ENCODE data around the gene C10orf53. TPM values are rescaled to one million over a fixed set of nuclear protein-coding genes. Genes with fewer than 3 reads are reported as not detected.

Gene C10orf53
- total RNA-seq, 1 donor from 2014 or later: not detected

DNA sequence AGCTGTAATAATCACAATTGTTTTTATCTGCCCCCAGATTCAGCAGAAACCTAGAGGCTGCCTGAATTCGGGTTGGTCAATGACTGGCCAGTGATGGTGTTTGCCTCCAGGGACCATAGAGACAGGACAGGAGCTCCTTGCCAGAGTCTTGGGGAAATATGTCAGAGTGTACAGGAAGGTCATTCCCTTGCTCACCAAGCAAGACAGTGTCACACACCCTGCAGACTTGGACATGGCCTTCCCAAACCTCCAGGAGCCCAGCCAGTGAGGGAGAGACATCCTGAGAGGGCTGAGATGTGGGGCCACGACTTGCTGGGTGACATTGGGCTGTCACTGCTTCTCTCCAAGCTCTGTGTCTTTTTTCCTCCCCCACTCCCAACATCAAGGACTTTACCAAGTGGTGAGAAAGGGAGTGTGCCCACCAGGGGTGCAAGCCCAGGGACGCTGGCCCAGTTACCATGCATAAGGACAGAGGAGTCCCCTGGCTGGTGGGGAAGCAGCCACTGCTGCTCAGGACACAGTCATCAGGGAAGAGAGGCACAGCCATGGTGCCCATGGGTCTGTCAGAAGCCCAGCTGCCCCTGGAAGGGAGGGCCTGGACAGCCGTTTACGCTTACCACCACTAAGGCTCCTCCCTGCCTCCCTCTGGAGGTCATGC lies 25.3 kb upstream of the C10orf53 start:
- intact Hi-C loops (cut with DNase I): no loop called here
- H3K27me3 ChIP-seq (ENCODE audit: low read depth): peaks cover 7% of the 10 kb centered on the region
- H3K27ac ChIP-seq: no peak overlapping the region
- no peak for ATAC-seq
- no peaks in the 10 kb centered on the region for H3K36me3 ChIP-seq
- H3K4me1 ChIP-seq: no peaks in the 10 kb centered on the region
- TF ChIP-seq, protein P1, sequence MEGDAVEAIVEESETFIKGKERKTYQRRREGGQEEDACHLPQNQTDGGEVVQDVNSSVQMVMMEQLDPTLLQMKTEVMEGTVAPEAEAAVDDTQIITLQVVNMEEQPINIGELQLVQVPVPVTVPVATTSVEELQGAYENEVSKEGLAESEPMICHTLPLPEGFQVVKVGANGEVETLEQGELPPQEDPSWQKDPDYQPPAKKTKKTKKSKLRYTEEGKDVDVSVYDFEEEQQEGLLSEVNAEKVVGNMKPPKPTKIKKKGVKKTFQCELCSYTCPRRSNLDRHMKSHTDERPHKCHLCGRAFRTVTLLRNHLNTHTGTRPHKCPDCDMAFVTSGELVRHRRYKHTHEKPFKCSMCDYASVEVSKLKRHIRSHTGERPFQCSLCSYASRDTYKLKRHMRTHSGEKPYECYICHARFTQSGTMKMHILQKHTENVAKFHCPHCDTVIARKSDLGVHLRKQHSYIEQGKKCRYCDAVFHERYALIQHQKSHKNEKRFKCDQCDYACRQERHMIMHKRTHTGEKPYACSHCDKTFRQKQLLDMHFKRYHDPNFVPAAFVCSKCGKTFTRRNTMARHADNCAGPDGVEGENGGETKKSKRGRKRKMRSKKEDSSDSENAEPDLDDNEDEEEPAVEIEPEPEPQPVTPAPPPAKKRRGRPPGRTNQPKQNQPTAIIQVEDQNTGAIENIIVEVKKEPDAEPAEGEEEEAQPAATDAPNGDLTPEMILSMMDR (IDR thresholded peaks at IDR 0.05): no peak
- H3K9me3 ChIP-seq: no peaks in the 10 kb centered on the region
- DNase-seq: no peak
- no peak overlapping the region for H3K4me3 ChIP-seq

DNA sequence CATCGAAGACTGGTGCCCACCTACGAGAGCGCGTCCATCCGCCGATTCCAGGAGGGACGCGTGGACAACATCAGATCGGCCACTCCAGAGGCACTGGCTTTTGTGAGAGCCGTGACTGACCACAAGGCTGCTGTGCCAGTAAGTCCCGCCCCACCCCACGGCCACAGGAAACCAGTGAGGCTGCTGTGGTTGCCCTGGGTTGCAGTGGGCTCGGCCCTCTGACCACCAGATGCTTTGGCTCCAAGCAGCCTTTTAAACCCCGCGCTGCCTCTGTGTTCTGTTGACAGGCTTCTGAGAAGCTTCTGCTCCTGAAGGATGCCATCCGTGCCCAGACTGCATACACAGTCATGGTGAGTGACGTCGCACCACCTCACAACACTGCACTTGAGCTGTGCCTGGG lies 24.4 kb upstream of the C10orf53 start:
- Histone ChIP-seq H3K27ac (no peak overlapping the region), H3K36me3 (no peaks in the 10 kb centered on the region), H3K4me3 (no peak overlapping the region), H3K27me3 (ENCODE audit: low read depth) (peaks cover 7% of the 10 kb centered on the region), H3K9me3 (peaks cover 3% of the 10 kb centered on the region), H3K4me1 (no peaks in the 10 kb centered on the region)
- no peak for ATAC-seq
- no peak for DNase-seq
- TF ChIP-seq, protein P1 (IDR thresholded peaks at IDR 0.05): no peak
- intact Hi-C loops (cut with DNase I): no loop called here

DNA sequence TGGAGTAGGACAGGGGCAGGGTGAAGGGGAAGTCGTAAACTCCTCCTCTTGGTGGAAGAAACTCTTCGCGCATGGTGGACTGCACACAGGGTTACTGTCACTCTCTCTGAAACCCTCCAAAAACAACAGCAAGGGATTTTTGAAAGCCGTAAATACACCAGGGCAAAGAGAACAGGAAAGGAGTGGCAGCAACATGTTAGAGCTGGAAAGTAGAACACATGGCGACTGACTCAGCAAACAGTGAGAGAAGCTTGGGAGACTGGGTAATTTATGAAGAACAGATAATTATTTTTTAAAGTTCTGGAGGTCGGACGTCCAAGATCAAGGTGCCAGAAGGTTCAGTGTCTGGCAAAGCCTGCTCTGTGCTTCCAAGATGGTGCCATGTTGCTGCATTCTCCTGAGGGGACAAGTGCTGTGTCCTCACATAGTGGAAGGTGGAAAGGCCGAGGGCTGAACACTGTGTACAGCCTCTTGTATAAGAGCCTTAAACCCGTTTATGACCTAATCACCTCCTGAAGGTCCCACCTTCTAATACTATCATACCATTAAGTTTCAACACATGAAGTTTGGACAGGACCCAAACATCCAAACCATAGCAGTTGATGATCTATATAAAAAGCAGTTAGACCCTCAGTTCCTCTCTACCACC lies 22.5 kb upstream of the C10orf53 start:
- peaks cover 7% of the 10 kb centered on the region for H3K27me3 ChIP-seq (ENCODE audit: low read depth)

DNA sequence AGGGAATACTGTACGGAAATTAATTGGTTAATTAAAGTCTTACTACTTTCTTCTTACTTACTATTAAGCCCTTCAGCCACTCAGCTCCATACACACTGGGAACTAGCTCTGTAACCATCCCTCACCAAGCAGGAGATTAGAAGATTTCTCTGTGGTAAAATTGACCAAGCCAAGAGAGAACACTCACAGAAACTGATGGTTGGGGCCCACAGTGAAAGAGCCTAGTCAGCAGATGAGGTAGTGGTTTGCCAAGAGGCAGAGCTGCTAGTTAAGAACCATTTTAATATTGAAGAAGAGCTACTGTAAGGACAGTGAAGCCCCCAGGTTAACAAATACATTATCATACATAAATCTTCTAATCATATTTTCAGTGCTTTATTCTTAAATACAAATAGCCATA lies 21.8 kb upstream of the C10orf53 start:
- no peak for DNase-seq
- Histone ChIP-seq H3K4me3 (no peak overlapping the region), H3K36me3 (no peaks in the 10 kb centered on the region), H3K27me3 (ENCODE audit: low read depth) (peaks cover 7% of the 10 kb centered on the region), H3K4me1 (no peaks in the 10 kb centered on the region), H3K9me3 (peaks cover 7% of the 10 kb centered on the region), H3K27ac (no peak overlapping the region)
- TF ChIP-seq, protein P1 (IDR thresholded peaks at IDR 0.05): no peak
- intact Hi-C loops (cut with DNase I): no loop called here
- no peak for ATAC-seq

More for the DNA sequence above, 22.5 kb upstream of the C10orf53 start:
- Histone ChIP-seq H3K4me1 (no peaks in the 10 kb centered on the region), H3K36me3 (no peaks in the 10 kb centered on the region), H3K9me3 (peaks cover 7% of the 10 kb centered on the region), H3K4me3 (no peak overlapping the region), H3K27ac (no peak overlapping the region)
- DNase-seq: no peak
- intact Hi-C loops (cut with DNase I): no loop called here
- ATAC-seq: no peak
- TF ChIP-seq, protein P1 (IDR thresholded peaks at IDR 0.05): no peak

DNA sequence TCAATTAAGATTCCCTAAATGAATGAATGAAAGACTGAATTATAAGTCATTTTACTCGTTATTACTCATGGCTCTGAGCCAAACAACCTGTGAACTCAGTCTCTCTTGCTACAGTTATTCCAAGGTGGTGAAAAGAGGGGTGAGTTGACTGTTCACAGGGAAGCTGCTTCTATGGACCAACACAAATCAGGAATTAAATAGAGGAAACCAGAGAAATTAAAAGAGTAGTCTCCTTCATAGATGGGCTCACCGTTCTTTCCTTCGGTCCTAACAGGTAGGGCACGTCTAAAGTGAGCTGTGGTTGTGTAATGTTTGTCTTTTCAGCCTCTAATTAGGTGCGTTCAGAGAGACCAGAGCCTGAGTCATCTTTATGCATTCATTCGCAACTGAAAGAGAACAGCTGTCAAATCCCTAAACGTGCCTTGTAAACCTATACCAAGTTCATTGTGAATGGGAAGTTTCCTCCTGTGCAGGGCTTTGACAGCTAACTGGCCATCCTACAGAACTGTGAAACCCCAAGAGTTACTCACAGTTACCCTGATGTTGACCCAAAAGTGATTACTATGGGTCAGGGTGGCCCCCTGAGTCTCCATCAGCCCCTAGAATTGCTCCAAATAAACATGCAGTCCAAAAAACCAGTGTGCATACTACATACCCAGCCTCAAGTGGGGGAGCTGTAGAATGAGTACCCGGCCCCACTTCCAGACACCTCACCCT lies 18.2 kb upstream of the C10orf53 start:
- Histone ChIP-seq H3K4me1 (no peaks in the 10 kb centered on the region), H3K4me3 (no peak overlapping the region), H3K9me3 (peaks cover 7% of the 10 kb centered on the region), H3K27me3 (ENCODE audit: low read depth) (no peaks in the 10 kb centered on the region), H3K36me3 (no peaks in the 10 kb centered on the region), H3K27ac (no peak overlapping the region)
- TF ChIP-seq, protein P1 (IDR thresholded peaks at IDR 0.05): no peak
- intact Hi-C loops (cut with DNase I): no loop called here
- ATAC-seq (no peak), DNase-seq (no peak)
